ENCODE results near the gene RCAN3. TPM values are rescaled to one million over a fixed set of nuclear protein-coding genes. Genes with fewer than 3 reads are reported as not detected.

Gene RCAN3
- total RNA-seq, result 10 to 100 TPM; 25.6 to 37.9 (median 35.2) TPM

- no CpG with 5 or more reads among the region's 53 CpGs for WGBS, 2 donors
- Histone ChIP-seq H3K36me3 (no peaks in the 10 kb centered on the region), H3K4me3 (replicated peaks in 1 of 3) (peak within 1 kb of the TSS; percentile 35 to 83 (median 72)), H3K9me3 (no peaks in the 10 kb centered on the region), H3K4me1 (peaks cover 6 to 13% of the 10 kb centered on the region in 2 donors), H3K27me3 (no peaks in the 10 kb centered on the region), H3K27ac (peak within 1 kb of the TSS; percentile 77 to 93 (median 91))
- peak in 1 of 2 donors; percentile 48 for TF ChIP-seq POLR2A (IDR thresholded peaks at IDR 0.05)
- TF ChIP-seq, protein P1, sequence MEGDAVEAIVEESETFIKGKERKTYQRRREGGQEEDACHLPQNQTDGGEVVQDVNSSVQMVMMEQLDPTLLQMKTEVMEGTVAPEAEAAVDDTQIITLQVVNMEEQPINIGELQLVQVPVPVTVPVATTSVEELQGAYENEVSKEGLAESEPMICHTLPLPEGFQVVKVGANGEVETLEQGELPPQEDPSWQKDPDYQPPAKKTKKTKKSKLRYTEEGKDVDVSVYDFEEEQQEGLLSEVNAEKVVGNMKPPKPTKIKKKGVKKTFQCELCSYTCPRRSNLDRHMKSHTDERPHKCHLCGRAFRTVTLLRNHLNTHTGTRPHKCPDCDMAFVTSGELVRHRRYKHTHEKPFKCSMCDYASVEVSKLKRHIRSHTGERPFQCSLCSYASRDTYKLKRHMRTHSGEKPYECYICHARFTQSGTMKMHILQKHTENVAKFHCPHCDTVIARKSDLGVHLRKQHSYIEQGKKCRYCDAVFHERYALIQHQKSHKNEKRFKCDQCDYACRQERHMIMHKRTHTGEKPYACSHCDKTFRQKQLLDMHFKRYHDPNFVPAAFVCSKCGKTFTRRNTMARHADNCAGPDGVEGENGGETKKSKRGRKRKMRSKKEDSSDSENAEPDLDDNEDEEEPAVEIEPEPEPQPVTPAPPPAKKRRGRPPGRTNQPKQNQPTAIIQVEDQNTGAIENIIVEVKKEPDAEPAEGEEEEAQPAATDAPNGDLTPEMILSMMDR (IDR thresholded peaks at IDR 0.05), result no peak
- peak; percentile 91 to 92 for DNase-seq
- intact Hi-C loops (cut with DNase I), result no loop called here
Observed at GRCh38 chr1:24502709-24503058, at the start of gene RCAN3. Gene RCAN3, plus strand, starts transcription at chr1:24502836. Its CDS starts 11,537 bp downstream, at chr1:24514373.

GRCh38 chr1:24452922-24453485 lies 49.6 kb upstream of the RCAN3 start:
- TF ChIP-seq, protein P1 (IDR thresholded peaks at IDR 0.05), result no peak
- TF ChIP-seq POLR2A (IDR thresholded peaks at IDR 0.05), result no peak
- Histone ChIP-seq H3K4me3 (replicated peaks in 1 of 3) (no peak overlapping the region), H3K9me3 (no peaks in the 10 kb centered on the region), H3K27ac (no peak overlapping the region), H3K36me3 (peaks cover 22 to 27% of the 10 kb centered on the region in 2 donors), H3K4me1 (peaks cover 3 to 11% of the 10 kb centered on the region in 2 donors), H3K27me3 (no peaks in the 10 kb centered on the region)
- WGBS, 2 donors, result 92% methylated on average over 8 of the region's 8 CpGs
- no peak for DNase-seq
- intact Hi-C loops (cut with DNase I), result no loop called here

DNA sequence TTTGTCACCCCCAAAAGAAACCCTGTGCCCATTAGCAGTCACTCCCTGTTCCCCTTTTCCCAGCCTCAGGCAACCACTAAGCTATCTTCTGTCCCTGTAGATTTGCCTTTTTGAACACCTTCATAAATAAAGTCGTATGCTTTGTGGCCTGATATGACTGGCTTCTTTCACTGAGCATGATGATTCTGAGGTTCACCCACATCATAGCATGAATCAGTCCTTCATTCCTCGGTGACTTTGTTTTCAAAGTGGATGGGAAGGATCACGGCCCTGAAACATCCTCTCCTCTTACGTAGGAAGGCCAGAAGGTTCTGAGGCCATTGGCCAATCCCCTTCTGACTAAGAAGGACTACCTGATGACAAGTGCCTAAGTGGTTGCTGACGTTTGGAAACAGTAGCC lies 48.0 kb upstream of the RCAN3 start:
- 78 to 87% methylated on average over 5 of the region's 5 CpGs for WGBS, 2 donors
- peaks cover 17 to 22% of the 10 kb centered on the region in 2 donors for H3K36me3 ChIP-seq

GRCh38 chr1:24455272-24455671 lies 47.4 kb upstream of the RCAN3 start:
- H3K9me3 ChIP-seq, result no peaks in the 10 kb centered on the region
- intact Hi-C loops (cut with DNase I), result no loop called here
- no peak for TF ChIP-seq POLR2A (IDR thresholded peaks at IDR 0.05)
- TF ChIP-seq, protein P1 (IDR thresholded peaks at IDR 0.05), result no peak
- no peaks in the 10 kb centered on the region for H3K27me3 ChIP-seq
- no peak overlapping the region for H3K27ac ChIP-seq
- no peak overlapping the region for H3K4me3 ChIP-seq (replicated peaks in 1 of 3)
- peaks cover 16 to 31% of the 10 kb centered on the region in 2 donors for H3K4me1 ChIP-seq
- 96 to 98% methylated on average over 5 of the region's 5 CpGs for WGBS, 2 donors
- DNase-seq, result no peak
- peaks cover 16 to 17% of the 10 kb centered on the region in 2 donors for H3K36me3 ChIP-seq

More for the DNA sequence above, 48.0 kb upstream of the RCAN3 start:
- Histone ChIP-seq H3K27me3 (no peaks in the 10 kb centered on the region), H3K4me1 (peaks cover 16 to 27% of the 10 kb centered on the region in 2 donors), H3K4me3 (replicated peaks in 1 of 3) (no peak overlapping the region), H3K27ac (no peak overlapping the region), H3K9me3 (no peaks in the 10 kb centered on the region)
- DNase-seq, result no peak
- intact Hi-C loops (cut with DNase I), result no loop called here
- TF ChIP-seq, protein P1 (IDR thresholded peaks at IDR 0.05), result no peak
- no peak for TF ChIP-seq POLR2A (IDR thresholded peaks at IDR 0.05)

DNA sequence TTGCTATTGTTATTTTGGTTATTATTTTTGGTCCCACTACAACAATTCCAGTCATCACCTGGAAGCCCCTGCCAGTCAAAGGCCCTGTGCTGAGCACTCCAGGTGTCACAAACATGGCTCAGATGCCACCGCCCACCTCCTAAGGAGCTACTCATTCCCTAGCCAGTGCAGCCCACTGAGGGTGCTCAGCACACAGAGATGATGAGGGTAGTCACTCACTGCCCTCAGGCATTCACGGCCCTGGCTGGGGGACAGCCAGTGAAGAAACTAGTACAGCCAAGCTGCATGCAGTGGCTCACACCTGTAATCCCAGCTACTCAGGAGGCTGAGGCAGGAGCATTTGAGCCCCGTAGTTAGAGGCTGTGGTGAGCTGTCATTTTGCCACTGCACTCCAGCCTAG lies 44.8 kb upstream of the RCAN3 start:
- H3K27me3 ChIP-seq, result no peaks in the 10 kb centered on the region
- H3K9me3 ChIP-seq, result no peaks in the 10 kb centered on the region
- peak overlapping the region; percentile 18 to 67 (median 32) for H3K27ac ChIP-seq

More for the DNA sequence above, 44.8 kb upstream of the RCAN3 start:
- 78 to 88% methylated on average over 3 of the region's 3 CpGs for WGBS, 2 donors
- TF ChIP-seq, protein P1 (IDR thresholded peaks at IDR 0.05), result no peak
- no peak for TF ChIP-seq POLR2A (IDR thresholded peaks at IDR 0.05)
- Histone ChIP-seq H3K36me3 (peaks cover 9 to 11% of the 10 kb centered on the region in 2 donors), H3K4me3 (replicated peaks in 1 of 3) (no peak overlapping the region), H3K4me1 (peaks cover 16 to 35% of the 10 kb centered on the region in 2 donors)
- no peak for DNase-seq
- intact Hi-C loops (cut with DNase I), result no loop called here

Measured in thyroid gland (tissue), 4 donors.